PC-9 (cell line): ENCODE results near the gene MIGA1.

ENCODE experiments used
- EZH2 ChIP-seq: fragments of 200-600 bp; sonication (generic); IDR thresholded peaks from 2 replicates; pipeline ENCODE4 v1.8.0; 2017; ENCODE audit warnings: antibody characterized with exemption, low read depth
- TF ChIP-seq, protein P1 (sequence below): fragments of 200-600 bp; sonication (generic); conservative IDR thresholded peaks from 2 replicates; pipeline ENCODE4 v1.6.1; 2017; ENCODE audit warnings: mixed run types, antibody characterized with exemption, mild to moderate bottlenecking, moderate library complexity

DNA sequence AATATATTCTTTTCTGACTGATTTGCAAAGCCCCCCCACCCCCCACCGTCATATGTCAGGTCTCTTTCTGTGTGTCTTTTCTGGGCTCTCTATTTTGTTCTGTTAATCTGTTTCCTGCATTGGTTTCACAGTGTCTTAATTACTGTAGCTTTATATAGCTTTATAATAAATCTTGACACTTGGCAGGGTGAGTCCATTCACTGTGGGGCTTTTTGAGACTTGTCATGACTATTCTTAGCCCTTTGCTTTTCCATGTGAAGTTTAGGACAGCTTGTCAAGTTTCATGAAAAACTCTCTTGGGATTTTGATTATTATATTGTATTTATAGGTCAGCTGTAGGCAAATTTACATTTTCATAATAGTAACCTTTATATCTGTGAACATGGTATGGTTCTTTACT is 50.4 kb downstream of the MIGA1 start:
- TF ChIP-seq, protein P1, sequence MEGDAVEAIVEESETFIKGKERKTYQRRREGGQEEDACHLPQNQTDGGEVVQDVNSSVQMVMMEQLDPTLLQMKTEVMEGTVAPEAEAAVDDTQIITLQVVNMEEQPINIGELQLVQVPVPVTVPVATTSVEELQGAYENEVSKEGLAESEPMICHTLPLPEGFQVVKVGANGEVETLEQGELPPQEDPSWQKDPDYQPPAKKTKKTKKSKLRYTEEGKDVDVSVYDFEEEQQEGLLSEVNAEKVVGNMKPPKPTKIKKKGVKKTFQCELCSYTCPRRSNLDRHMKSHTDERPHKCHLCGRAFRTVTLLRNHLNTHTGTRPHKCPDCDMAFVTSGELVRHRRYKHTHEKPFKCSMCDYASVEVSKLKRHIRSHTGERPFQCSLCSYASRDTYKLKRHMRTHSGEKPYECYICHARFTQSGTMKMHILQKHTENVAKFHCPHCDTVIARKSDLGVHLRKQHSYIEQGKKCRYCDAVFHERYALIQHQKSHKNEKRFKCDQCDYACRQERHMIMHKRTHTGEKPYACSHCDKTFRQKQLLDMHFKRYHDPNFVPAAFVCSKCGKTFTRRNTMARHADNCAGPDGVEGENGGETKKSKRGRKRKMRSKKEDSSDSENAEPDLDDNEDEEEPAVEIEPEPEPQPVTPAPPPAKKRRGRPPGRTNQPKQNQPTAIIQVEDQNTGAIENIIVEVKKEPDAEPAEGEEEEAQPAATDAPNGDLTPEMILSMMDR, result no peak
- TF ChIP-seq EZH2, result no peak
